Mucosa of stomach (tissue), 1 donor: ENCODE data around the gene SLC2A8.

Experiments
- H3K27me3 ChIP-seq: one replicate; pipeline ENCODE4 v1.7.0; 2013; ENCODE audit warnings: mild to moderate bottlenecking, low read length; ENCODE audit not compliant: control insufficient read depth, insufficient read depth
- H3K36me3 ChIP-seq: one replicate; pipeline ENCODE4 v1.7.0; 2013; ENCODE audit warnings: low read length; ENCODE audit not compliant: control insufficient read depth, insufficient read depth
- H3K4me1 ChIP-seq: one replicate; pipeline ENCODE4 v1.7.0; 2013; ENCODE audit warnings: mild to moderate bottlenecking, low read length; ENCODE audit not compliant: control insufficient read depth, insufficient read depth
- H3K4me3 ChIP-seq: one replicate; pipeline ENCODE4 v1.7.0; 2013; ENCODE audit warnings: low read length
- H3K9ac ChIP-seq: one replicate; pipeline ENCODE4 v1.7.0; 2013; ENCODE audit warnings: mild to moderate bottlenecking, low read length, moderate library complexity
- H3K9me3 ChIP-seq: one replicate; pipeline ENCODE4 v1.7.0; 2013; ENCODE audit warnings: mild to moderate bottlenecking, low read length, moderate library complexity; ENCODE audit not compliant: control insufficient read depth
- donor health status: Pancreatic carcinoma.

SLC2A8 gene

GRCh38 chr9:127396808-127397645 lies at the start of gene SLC2A8:
Gene SLC2A8 (plus strand): TSS chr9:127397169. CDS start chr9:127397231, 62 bp downstream.
- Histone ChIP-seq H3K36me3 (no peaks in the 10 kb centered on the region), H3K9ac (peak within 1 kb of the TSS; percentile 68), H3K27me3 (no peaks in the 10 kb centered on the region), H3K4me1 (peaks cover 12% of the 10 kb centered on the region), H3K4me3 (peak within 1 kb of the TSS; percentile 42), H3K9me3 (no peaks in the 10 kb centered on the region)

DNA sequence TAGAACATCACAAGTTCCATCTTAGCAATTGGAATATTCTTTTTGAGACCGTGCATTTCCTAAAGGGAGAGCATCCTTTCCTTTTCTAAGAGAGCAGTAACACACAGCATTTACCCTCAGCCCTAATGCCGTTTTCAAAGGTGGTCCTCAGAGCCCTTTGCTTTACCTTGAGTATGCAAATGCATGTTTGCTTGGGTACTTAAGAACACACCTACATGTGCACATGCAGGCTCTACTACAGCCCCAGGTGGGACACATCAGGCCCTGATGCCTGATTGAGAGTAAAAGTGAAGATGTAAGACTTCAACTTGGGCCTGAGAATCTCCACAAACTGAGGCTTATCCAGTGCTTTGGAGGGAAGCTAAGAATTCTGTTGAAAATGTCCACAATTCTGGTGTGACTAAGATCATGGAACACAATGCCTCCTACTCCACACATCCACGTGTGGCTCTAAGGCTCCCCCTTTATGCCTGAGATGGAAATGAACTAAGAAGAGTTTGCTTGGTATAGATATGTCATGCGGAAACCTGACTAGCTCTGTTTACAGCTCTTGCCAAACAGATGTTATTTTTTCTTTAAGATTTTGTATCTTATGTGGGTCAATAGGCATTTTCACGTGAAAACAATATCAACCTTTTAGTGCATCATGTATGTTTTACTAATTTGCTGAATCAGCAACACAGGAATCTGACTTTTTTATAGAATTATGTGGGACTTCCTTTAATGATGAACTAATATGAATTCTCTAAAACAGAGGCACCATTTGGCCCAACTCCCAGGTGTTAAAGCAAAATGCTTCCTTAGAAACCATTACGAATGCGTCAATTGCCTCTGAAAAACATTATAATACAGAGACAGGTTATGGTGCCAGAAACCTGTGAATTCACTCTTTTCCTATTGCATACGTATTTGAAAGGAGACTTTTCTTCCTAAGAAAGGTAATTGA lies 48.9 kb upstream of the SLC2A8 start:
- no peaks in the 10 kb centered on the region for H3K4me1 ChIP-seq
- H3K9ac ChIP-seq: no peak overlapping the region
- no peaks in the 10 kb centered on the region for H3K9me3 ChIP-seq
- H3K27me3 ChIP-seq: no peaks in the 10 kb centered on the region
- no peak overlapping the region for H3K4me3 ChIP-seq
- H3K36me3 ChIP-seq: no peaks in the 10 kb centered on the region

DNA sequence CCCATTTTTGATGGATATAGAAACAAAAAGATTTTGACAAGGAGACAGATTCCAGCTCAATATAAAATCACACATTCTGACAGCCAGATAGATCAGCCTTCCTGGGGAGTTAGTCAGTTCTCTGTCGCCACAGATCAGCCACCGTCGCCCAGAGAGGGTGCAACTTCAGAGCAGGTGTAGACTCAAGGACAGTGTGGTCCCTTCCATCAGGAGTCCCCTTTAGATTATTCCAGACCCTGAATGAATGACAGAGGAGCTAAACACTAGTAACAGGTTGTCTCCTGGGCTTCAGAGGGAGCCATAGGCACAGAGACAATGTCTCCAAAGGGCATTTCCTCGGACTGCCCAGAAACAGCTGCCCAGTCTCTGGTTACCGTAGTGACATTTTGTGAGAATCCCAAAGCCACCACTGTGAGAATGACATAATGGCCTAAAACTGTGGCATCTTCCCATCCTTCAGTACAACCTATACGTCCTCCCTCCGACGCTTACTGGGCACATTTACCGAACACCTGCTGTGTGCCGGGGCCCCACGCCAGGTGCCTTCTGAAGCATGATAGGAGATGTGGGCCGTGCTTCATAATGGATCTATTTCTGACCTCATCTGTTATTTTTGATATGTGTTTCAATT lies 47.4 kb upstream of the SLC2A8 start:
- no peaks in the 10 kb centered on the region for H3K9me3 ChIP-seq
- H3K9ac ChIP-seq: no peak overlapping the region
- no peak overlapping the region for H3K4me3 ChIP-seq
- no peaks in the 10 kb centered on the region for H3K4me1 ChIP-seq
- no peaks in the 10 kb centered on the region for H3K36me3 ChIP-seq
- H3K27me3 ChIP-seq: no peaks in the 10 kb centered on the region

DNA sequence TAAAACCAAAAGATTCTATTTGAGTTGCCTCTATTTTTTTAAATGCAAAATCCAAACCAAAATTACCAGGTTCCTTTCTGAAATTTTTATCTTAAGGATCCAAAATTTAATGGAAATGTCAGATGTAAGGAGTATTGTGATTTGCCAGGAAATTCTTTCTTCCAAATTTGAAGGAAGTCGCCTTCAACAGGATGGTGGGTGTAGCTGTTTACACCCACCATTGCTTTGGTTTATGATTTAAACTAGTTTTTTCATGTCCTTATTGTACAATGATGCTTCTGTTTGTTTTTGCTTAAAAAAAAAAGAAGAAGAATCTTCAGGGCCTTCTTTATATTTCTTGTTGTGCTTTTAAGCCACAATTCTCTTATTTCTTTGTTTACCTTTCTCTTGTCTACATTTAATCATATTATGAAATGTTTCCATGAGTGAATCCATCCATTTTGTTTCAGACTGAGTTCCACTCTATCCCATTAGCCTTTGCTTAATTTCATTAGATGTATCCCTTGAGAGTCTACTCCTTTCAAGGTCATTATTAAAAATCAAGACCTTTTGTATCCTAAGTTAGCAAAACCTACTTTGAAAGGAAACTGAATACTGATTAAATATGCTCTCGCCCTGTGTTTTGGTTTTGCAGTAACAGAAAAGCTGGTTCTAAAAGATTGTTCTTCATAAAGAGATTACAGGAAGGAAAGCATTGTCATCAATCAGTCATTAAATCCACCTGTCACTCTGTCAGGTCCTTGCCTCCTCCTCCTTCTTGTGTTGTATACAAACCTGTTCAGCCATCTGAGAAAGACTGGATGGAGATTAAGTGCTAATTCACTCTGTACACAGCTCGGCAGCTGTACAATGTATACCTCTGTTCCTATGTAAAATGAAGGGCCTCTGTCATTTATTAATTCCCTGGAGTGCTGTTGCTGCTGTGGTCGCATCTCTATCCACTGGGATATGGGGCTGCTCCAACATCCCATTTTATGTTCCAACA lies 45.5 kb upstream of the SLC2A8 start:
- no peaks in the 10 kb centered on the region for H3K4me1 ChIP-seq
- no peaks in the 10 kb centered on the region for H3K9me3 ChIP-seq
- H3K27me3 ChIP-seq: no peaks in the 10 kb centered on the region
- H3K9ac ChIP-seq: no peak overlapping the region
- H3K4me3 ChIP-seq: no peak overlapping the region
- H3K36me3 ChIP-seq: no peaks in the 10 kb centered on the region

GRCh38 chr9:127353882-127354281 lies 43.1 kb upstream of the SLC2A8 start:
- Histone ChIP-seq H3K27me3 (no peaks in the 10 kb centered on the region), H3K36me3 (no peaks in the 10 kb centered on the region)

GRCh38 chr9:127356906-127357305 lies 40.1 kb upstream of the SLC2A8 start:
- Histone ChIP-seq H3K9me3 (no peaks in the 10 kb centered on the region), H3K4me1 (peaks cover 18% of the 10 kb centered on the region), H3K36me3 (no peaks in the 10 kb centered on the region), H3K9ac (no peak overlapping the region), H3K4me3 (no peak overlapping the region), H3K27me3 (no peaks in the 10 kb centered on the region)

More at GRCh38 chr9:127353882-127354281, 43.1 kb upstream of the SLC2A8 start:
- Histone ChIP-seq H3K4me1 (no peaks in the 10 kb centered on the region), H3K4me3 (no peak overlapping the region), H3K9ac (no peak overlapping the region), H3K9me3 (no peaks in the 10 kb centered on the region)

DNA sequence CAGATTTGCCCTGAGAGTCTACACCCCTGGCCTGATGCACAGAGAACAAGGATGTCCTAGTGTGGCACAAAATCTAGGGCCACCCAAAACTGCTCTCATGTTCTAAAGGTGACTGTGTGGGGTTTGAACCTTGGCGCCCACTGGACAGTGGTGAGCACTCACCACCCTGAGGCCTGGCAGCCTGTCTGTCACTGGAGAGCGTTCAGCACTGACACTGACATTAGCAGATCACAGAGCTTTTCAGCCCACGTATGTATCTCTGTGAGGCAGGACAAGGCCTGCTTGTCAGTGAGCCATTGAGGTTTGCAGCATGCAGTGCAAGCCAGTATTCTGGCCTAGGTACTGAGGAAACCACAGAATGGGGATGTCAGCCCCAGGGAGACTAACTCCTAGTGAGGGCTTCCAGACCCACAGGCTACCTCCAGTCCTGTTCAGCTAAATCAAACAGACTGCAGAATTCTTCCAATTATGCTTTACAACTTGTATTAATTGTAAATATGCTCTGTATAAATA lies 38.9 kb upstream of the SLC2A8 start:
- Histone ChIP-seq H3K9ac (no peak overlapping the region), H3K4me3 (no peak overlapping the region), H3K4me1 (peaks cover 30% of the 10 kb centered on the region), H3K27me3 (no peaks in the 10 kb centered on the region), H3K9me3 (no peaks in the 10 kb centered on the region), H3K36me3 (no peaks in the 10 kb centered on the region)

GRCh38 chr9:127358770-127359169 lies 38.2 kb upstream of the SLC2A8 start:
- H3K36me3 ChIP-seq: no peaks in the 10 kb centered on the region
- no peaks in the 10 kb centered on the region for H3K27me3 ChIP-seq
- H3K9me3 ChIP-seq: no peaks in the 10 kb centered on the region
- H3K4me3 ChIP-seq: no peak overlapping the region
- peaks cover 30% of the 10 kb centered on the region for H3K4me1 ChIP-seq
- no peak overlapping the region for H3K9ac ChIP-seq

GRCh38 chr9:127360250-127360649 lies 36.7 kb upstream of the SLC2A8 start:
- no peaks in the 10 kb centered on the region for H3K27me3 ChIP-seq
- no peaks in the 10 kb centered on the region for H3K9me3 ChIP-seq
- H3K9ac ChIP-seq: peak overlapping the region; percentile 84
- H3K4me1 ChIP-seq: peaks cover 30% of the 10 kb centered on the region
- no peaks in the 10 kb centered on the region for H3K36me3 ChIP-seq
- no peak overlapping the region for H3K4me3 ChIP-seq

- H3K27me3 ChIP-seq: no peaks in the 10 kb centered on the region
- H3K36me3 ChIP-seq: no peaks in the 10 kb centered on the region
- H3K9ac ChIP-seq: peak overlapping the region; percentile 84
- H3K4me1 ChIP-seq: peaks cover 30% of the 10 kb centered on the region
- peak overlapping the region; percentile 40 for H3K4me3 ChIP-seq
- H3K9me3 ChIP-seq: no peaks in the 10 kb centered on the region
Observed at GRCh38 chr9:127360829-127361228, 36.1 kb upstream of the SLC2A8 start.

DNA sequence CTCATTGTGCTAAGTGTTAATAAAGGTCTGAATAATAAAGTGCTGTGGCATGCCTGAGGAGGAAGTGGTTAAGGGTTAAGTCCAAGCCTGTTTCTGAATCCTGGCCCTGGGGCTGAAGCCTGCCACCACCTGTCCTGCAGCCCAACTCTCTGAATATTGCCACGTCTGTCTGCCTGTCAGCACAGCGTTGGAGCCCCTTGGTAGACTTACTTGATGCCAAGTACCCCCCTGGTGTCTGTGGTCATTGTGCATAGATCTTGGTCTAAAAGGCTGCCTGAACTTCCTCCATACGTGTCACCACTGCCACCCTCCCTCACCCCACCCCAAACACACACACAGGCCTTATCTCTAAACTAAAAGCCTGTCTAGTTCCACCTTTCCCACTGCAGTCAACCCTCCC lies 35.4 kb upstream of the SLC2A8 start:
- Histone ChIP-seq H3K4me1 (peaks cover 30% of the 10 kb centered on the region), H3K4me3 (peak overlapping the region; percentile 40), H3K9ac (peak overlapping the region; percentile 84), H3K36me3 (no peaks in the 10 kb centered on the region), H3K27me3 (no peaks in the 10 kb centered on the region), H3K9me3 (no peaks in the 10 kb centered on the region)
